ENCODE results near the gene PSMC5.

PSMC5 gene

DNA sequence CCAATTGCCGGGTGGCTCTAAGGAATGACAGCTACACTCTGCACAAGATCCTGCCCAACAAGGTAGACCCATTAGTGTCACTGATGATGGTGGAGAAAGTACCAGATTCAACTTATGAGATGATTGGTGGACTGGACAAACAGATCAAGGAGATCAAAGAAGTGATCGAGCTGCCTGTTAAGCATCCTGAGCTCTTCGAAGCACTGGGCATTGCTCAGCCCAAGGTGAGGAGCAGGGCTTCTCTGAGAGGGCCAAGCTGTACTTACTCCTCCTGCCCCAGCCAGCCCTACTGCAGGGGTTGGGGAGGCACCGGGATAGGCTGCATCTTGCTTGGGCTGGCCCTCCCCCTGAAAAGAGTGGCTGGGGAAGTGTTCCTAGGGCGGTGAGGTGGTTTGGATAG, 3.0 kb downstream of the PSMC5 start:
- Histone ChIP-seq H2AK5ac (ENCODE audit: low read length) (no peak overlapping the region), H2BK120ac (ENCODE audit: insufficient read depth, low read length, poor library complexity) (no peak overlapping the region), H4K91ac (ENCODE audit: low read depth, low read length) (no peak overlapping the region), H4K12ac (ENCODE audit: low read depth, low read length) (no peak overlapping the region), H3K79me1 (ENCODE audit: low read length) (peaks cover 13% of the 10 kb centered on the region), H2AFZ (ENCODE audit: insufficient read depth, low read length, poor library complexity) (no peak overlapping the region), H3K36me3 (ENCODE audit: control insufficient read depth in 1 of 2, insufficient read depth in 2 of 2, low read length in 2 of 2) (peaks cover 60 to 65% of the 10 kb centered on the region in 2 experiments), H3K4me2 (ENCODE audit: low read length) (no peak overlapping the region), H3K4me1 (ENCODE audit: control insufficient read depth in 1 of 2, insufficient read depth in 2 of 2, low read length in 2 of 2) (peaks cover under 1 to 20% of the 10 kb centered on the region in 2 experiments), H3K27ac (ENCODE audit: low read depth, low read length) (no peak overlapping the region), H2BK5ac (ENCODE audit: low read depth, low read length, poor library complexity) (no peak overlapping the region), H3K14ac (ENCODE audit: low read length) (no peak overlapping the region), H3K9ac (ENCODE audit: low read length) (no peak overlapping the region), H4K8ac (ENCODE audit: low read depth, low read length) (no peak overlapping the region), H3K4me3 (ENCODE audit: low read depth, low read length) (no peak overlapping the region), H3K4ac (ENCODE audit: low read depth, low read length) (no peak overlapping the region), H3K9me3 (ENCODE audit: insufficient read depth, low read depth, low read length) (no peaks in the 10 kb centered on the region), H3K23ac (ENCODE audit: low read length) (no peak overlapping the region), H3K79me2 (ENCODE audit: control insufficient read depth, insufficient read depth, low read length, poor library complexity) (peaks cover 13% of the 10 kb centered on the region), H2BK12ac (ENCODE audit: low read length) (no peak overlapping the region), H3K18ac (ENCODE audit: low read length) (no peak overlapping the region), H3K27me3 (ENCODE audit: insufficient read depth, low read length) (no peaks in the 10 kb centered on the region)
- WGBS (ENCODE audit: extremely low coverage, insufficient coverage, insufficient read length): no CpG with 5 or more reads among the region's 5 CpGs
- DNase-seq: no peak

DNA sequence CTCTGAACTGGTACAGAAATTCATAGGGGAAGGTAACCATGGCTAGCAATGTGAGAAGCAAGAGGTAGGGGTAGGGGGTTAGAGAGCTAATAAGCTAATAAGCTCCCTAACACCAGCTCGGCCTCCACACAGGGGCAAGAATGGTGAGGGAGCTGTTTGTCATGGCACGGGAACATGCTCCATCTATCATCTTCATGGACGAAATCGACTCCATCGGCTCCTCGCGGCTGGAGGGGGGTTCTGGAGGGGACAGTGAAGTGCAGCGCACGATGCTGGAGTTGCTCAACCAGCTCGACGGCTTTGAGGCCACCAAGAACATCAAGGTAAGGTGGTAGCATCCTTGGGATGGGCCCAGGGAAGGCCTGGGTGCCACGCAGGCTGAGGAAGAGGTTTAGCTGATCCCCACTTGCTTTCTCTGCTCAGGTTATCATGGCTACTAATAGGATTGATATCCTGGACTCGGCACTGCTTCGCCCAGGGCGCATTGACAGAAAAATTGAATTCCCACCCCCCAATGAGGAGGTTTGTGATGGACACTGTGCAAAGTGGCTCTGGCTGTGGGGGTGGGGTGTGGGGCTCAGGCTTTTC, 3.8 kb downstream of the PSMC5 start:
- WGBS (ENCODE audit: extremely low coverage, insufficient coverage, insufficient read length): no CpG with 5 or more reads among the region's 15 CpGs
- no peak overlapping the region for H3K4ac ChIP-seq (ENCODE audit: low read depth, low read length)
- H3K23ac ChIP-seq (ENCODE audit: low read length): no peak overlapping the region

DNA sequence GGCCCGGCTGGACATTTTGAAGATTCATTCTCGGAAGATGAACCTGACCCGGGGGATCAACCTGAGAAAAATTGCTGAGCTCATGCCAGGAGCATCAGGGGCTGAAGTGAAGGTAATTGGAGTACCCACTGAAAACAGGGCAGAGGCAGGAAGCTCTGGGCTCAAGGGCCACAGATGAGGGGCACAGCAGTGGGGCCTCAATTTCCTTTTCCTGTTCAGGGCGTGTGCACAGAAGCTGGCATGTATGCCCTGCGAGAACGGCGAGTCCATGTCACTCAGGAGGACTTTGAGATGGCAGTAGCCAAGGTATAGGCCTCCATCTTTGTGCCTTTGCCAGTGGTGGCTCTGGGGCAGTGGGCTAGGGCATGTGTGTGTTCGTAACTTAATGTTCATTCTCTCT, 4.3 kb downstream of the PSMC5 start:
- WGBS (ENCODE audit: extremely low coverage, insufficient coverage, insufficient read length): no CpG with 5 or more reads among the region's 8 CpGs
- H2BK12ac ChIP-seq (ENCODE audit: low read length): no peak overlapping the region

More for the DNA sequence above, 3.8 kb downstream of the PSMC5 start:
- H3K9me3 ChIP-seq (ENCODE audit: insufficient read depth, low read depth, low read length): no peaks in the 10 kb centered on the region
- DNase-seq: no peak
- no peak overlapping the region for H2AFZ ChIP-seq (ENCODE audit: insufficient read depth, low read length, poor library complexity)
- H4K12ac ChIP-seq (ENCODE audit: low read depth, low read length): no peak overlapping the region
- peaks cover 13% of the 10 kb centered on the region for H3K79me1 ChIP-seq (ENCODE audit: low read length)
- H3K27ac ChIP-seq (ENCODE audit: low read depth, low read length): no peak overlapping the region
- H2BK5ac ChIP-seq (ENCODE audit: low read depth, low read length, poor library complexity): no peak overlapping the region
- H3K4me1 ChIP-seq (ENCODE audit: control insufficient read depth in 1 of 2, insufficient read depth in 2 of 2, low read length in 2 of 2): peaks cover 2 to 17% of the 10 kb centered on the region in 2 experiments
- no peak overlapping the region for H3K4me2 ChIP-seq (ENCODE audit: low read length)
- no peak overlapping the region for H3K18ac ChIP-seq (ENCODE audit: low read length)
- no peak overlapping the region for H2BK120ac ChIP-seq (ENCODE audit: insufficient read depth, low read length, poor library complexity)
- no peak overlapping the region for H2BK12ac ChIP-seq (ENCODE audit: low read length)
- H3K36me3 ChIP-seq (ENCODE audit: control insufficient read depth in 1 of 2, insufficient read depth in 2 of 2, low read length in 2 of 2): peaks cover 60 to 66% of the 10 kb centered on the region in 2 experiments
- no peak overlapping the region for H3K9ac ChIP-seq (ENCODE audit: low read length)
- no peak overlapping the region for H3K14ac ChIP-seq (ENCODE audit: low read length)
- H3K4me3 ChIP-seq (ENCODE audit: low read depth, low read length): no peak overlapping the region
- no peaks in the 10 kb centered on the region for H3K27me3 ChIP-seq (ENCODE audit: insufficient read depth, low read length)
- no peak overlapping the region for H4K91ac ChIP-seq (ENCODE audit: low read depth, low read length)
- peaks cover 13% of the 10 kb centered on the region for H3K79me2 ChIP-seq (ENCODE audit: control insufficient read depth, insufficient read depth, low read length, poor library complexity)
- H4K8ac ChIP-seq (ENCODE audit: low read depth, low read length): no peak overlapping the region
- no peak overlapping the region for H2AK5ac ChIP-seq (ENCODE audit: low read length)

DNA sequence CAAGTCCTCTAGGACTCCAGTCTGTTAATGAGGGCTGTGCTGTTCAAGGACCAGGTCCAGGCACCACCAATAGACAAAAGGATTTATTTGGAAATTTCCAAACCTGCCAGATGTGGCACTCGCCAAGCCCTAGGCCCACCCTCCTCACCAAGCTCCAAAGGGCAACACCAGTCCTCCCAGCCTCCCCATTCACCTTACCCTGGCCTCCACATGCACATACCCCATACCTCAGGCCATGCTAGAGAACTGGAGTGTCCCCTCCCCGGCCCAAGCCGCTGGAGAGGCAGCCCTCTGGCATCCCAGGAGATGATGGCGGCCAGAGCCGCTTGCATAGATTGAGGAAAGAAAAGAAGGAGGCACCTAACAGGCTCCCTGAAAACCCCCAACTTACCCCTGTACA, 4.8 kb downstream of the PSMC5 start:
- no peak for DNase-seq

More for the DNA sequence above, 4.3 kb downstream of the PSMC5 start:
- no peak overlapping the region for H3K18ac ChIP-seq (ENCODE audit: low read length)
- H3K79me1 ChIP-seq (ENCODE audit: low read length): peaks cover 11% of the 10 kb centered on the region
- no peaks in the 10 kb centered on the region for H3K9me3 ChIP-seq (ENCODE audit: insufficient read depth, low read depth, low read length)
- H4K91ac ChIP-seq (ENCODE audit: low read depth, low read length): no peak overlapping the region
- no peak overlapping the region for H2BK5ac ChIP-seq (ENCODE audit: low read depth, low read length, poor library complexity)
- no peak overlapping the region for H3K4me2 ChIP-seq (ENCODE audit: low read length)
- no peak overlapping the region for H2AFZ ChIP-seq (ENCODE audit: insufficient read depth, low read length, poor library complexity)
- H3K14ac ChIP-seq (ENCODE audit: low read length): no peak overlapping the region
- no peak overlapping the region for H3K9ac ChIP-seq (ENCODE audit: low read length)
- peaks cover 63 to 68% of the 10 kb centered on the region in 2 experiments for H3K36me3 ChIP-seq (ENCODE audit: control insufficient read depth in 1 of 2, insufficient read depth in 2 of 2, low read length in 2 of 2)
- DNase-seq: no peak
- no peak overlapping the region for H2AK5ac ChIP-seq (ENCODE audit: low read length)
- peaks cover 2 to 17% of the 10 kb centered on the region in 2 experiments for H3K4me1 ChIP-seq (ENCODE audit: control insufficient read depth in 1 of 2, insufficient read depth in 2 of 2, low read length in 2 of 2)
- H4K8ac ChIP-seq (ENCODE audit: low read depth, low read length): no peak overlapping the region
- no peaks in the 10 kb centered on the region for H3K27me3 ChIP-seq (ENCODE audit: insufficient read depth, low read length)
- no peak overlapping the region for H3K27ac ChIP-seq (ENCODE audit: low read depth, low read length)
- H3K4ac ChIP-seq (ENCODE audit: low read depth, low read length): no peak overlapping the region
- H2BK120ac ChIP-seq (ENCODE audit: insufficient read depth, low read length, poor library complexity): no peak overlapping the region
- no peak overlapping the region for H3K4me3 ChIP-seq (ENCODE audit: low read depth, low read length)
- no peak overlapping the region for H4K12ac ChIP-seq (ENCODE audit: low read depth, low read length)
- no peak overlapping the region for H3K23ac ChIP-seq (ENCODE audit: low read length)
- peaks cover 10% of the 10 kb centered on the region for H3K79me2 ChIP-seq (ENCODE audit: control insufficient read depth, insufficient read depth, low read length, poor library complexity)

More for the DNA sequence above, 4.8 kb downstream of the PSMC5 start:
- H3K18ac ChIP-seq (ENCODE audit: low read length): no peak overlapping the region
- H3K23ac ChIP-seq (ENCODE audit: low read length): no peak overlapping the region
- H4K8ac ChIP-seq (ENCODE audit: low read depth, low read length): no peak overlapping the region
- no peak overlapping the region for H2AK5ac ChIP-seq (ENCODE audit: low read length)
- H3K79me2 ChIP-seq (ENCODE audit: control insufficient read depth, insufficient read depth, low read length, poor library complexity): peaks cover 8% of the 10 kb centered on the region
- H3K9me3 ChIP-seq (ENCODE audit: insufficient read depth, low read depth, low read length): no peaks in the 10 kb centered on the region
- H3K36me3 ChIP-seq (ENCODE audit: control insufficient read depth in 1 of 2, insufficient read depth in 2 of 2, low read length in 2 of 2): peaks cover 67 to 72% of the 10 kb centered on the region in 2 experiments
- no peak overlapping the region for H4K12ac ChIP-seq (ENCODE audit: low read depth, low read length)
- no peak overlapping the region for H3K14ac ChIP-seq (ENCODE audit: low read length)
- H3K4me2 ChIP-seq (ENCODE audit: low read length): no peak overlapping the region
- H3K9ac ChIP-seq (ENCODE audit: low read length): no peak overlapping the region
- peaks cover 8% of the 10 kb centered on the region for H3K79me1 ChIP-seq (ENCODE audit: low read length)
- H4K91ac ChIP-seq (ENCODE audit: low read depth, low read length): no peak overlapping the region
- no peak overlapping the region for H2AFZ ChIP-seq (ENCODE audit: insufficient read depth, low read length, poor library complexity)
- H2BK12ac ChIP-seq (ENCODE audit: low read length): no peak overlapping the region
- H2BK5ac ChIP-seq (ENCODE audit: low read depth, low read length, poor library complexity): no peak overlapping the region
- H2BK120ac ChIP-seq (ENCODE audit: insufficient read depth, low read length, poor library complexity): no peak overlapping the region
- no peaks in the 10 kb centered on the region for H3K27me3 ChIP-seq (ENCODE audit: insufficient read depth, low read length)
- peaks cover 2 to 17% of the 10 kb centered on the region in 2 experiments for H3K4me1 ChIP-seq (ENCODE audit: control insufficient read depth in 1 of 2, insufficient read depth in 2 of 2, low read length in 2 of 2)
- WGBS (ENCODE audit: extremely low coverage, insufficient coverage, insufficient read length): no CpG with 5 or more reads among the region's 5 CpGs
- no peak overlapping the region for H3K4ac ChIP-seq (ENCODE audit: low read depth, low read length)
- no peak overlapping the region for H3K27ac ChIP-seq (ENCODE audit: low read depth, low read length)
- H3K4me3 ChIP-seq (ENCODE audit: low read depth, low read length): no peak overlapping the region

Data from trophoblast cell (in vitro differentiated cells and primary cell).